Measurements from ENCODE around the gene PLEKHA4. TPM values are rescaled to one million over a fixed set of nuclear protein-coding genes. Genes with fewer than 3 reads are reported as not detected.

PLEKHA4 gene
- total RNA-seq, 1 experiment from 2014 or later: 4.2 TPM

DNA sequence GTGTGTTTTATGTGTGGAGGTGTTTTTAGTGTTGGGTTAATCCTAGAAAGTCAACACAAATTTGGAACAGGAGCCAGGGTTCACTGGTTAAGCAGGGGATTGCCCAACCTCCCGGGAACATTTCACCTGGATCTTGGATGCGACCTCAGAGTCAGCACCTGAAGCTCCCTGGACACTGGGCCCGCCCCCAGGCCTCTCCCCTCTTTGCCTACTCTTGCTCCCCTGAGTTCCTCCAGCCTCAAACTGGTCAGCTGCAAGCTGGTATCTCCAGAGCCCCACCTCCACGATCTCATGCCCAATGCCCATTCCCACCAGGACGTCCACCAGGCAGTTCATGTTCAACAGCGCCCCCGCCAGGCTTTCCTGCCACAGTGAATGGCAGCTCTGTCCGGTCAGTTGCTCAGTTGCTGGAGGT lies 41.8 kb downstream of the PLEKHA4 start:
- Histone ChIP-seq H3K27me3 (ENCODE audit: control insufficient read depth, insufficient read depth, low read length) (no peaks in the 10 kb centered on the region), H3K36me3 (ENCODE audit: control insufficient read depth, insufficient read depth, low read length) (no peaks in the 10 kb centered on the region), H3K9me3 (ENCODE audit: control insufficient read depth, insufficient read depth, low read depth, low read length) (no peaks in the 10 kb centered on the region), H3K27ac (ENCODE audit: low read length) (no peak overlapping the region), H3K4me3 (ENCODE audit: low read depth in 2 of 2, low read length in 2 of 2) (no peak overlapping the region), H3K4me1 (ENCODE audit: control insufficient read depth, insufficient read depth, low read length) (no peaks in the 10 kb centered on the region)
- in situ Hi-C loops (cut with HindIII; ENCODE audit: low pct_unique_long_range_greater_than_20kb, low sequenced_read_pairs) (no loop called here), intact Hi-C loops (cut with micrococcal nuclease; ENCODE audit: unreplicated experiment) (no loop called here)
- ATAC-seq (no peak), DNase-seq (ENCODE audit: low read depth, low spot score) (no peak)
- ChIA-PET CTCF (interaction anchor here (0.7 kb wide), 1 partner anchor 109 kb away, joined by 3 read pairs; no protein-coding TSS in a partner anchor), POLR2A (no interaction called here)
- BruUV-seq (replicated peaks): no TSS peak
- TF ChIP-seq, protein P1, sequence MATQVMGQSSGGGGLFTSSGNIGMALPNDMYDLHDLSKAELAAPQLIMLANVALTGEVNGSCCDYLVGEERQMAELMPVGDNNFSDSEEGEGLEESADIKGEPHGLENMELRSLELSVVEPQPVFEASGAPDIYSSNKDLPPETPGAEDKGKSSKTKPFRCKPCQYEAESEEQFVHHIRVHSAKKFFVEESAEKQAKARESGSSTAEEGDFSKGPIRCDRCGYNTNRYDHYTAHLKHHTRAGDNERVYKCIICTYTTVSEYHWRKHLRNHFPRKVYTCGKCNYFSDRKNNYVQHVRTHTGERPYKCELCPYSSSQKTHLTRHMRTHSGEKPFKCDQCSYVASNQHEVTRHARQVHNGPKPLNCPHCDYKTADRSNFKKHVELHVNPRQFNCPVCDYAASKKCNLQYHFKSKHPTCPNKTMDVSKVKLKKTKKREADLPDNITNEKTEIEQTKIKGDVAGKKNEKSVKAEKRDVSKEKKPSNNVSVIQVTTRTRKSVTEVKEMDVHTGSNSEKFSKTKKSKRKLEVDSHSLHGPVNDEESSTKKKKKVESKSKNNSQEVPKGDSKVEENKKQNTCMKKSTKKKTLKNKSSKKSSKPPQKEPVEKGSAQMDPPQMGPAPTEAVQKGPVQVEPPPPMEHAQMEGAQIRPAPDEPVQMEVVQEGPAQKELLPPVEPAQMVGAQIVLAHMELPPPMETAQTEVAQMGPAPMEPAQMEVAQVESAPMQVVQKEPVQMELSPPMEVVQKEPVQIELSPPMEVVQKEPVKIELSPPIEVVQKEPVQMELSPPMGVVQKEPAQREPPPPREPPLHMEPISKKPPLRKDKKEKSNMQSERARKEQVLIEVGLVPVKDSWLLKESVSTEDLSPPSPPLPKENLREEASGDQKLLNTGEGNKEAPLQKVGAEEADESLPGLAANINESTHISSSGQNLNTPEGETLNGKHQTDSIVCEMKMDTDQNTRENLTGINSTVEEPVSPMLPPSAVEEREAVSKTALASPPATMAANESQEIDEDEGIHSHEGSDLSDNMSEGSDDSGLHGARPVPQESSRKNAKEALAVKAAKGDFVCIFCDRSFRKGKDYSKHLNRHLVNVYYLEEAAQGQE (IDR thresholded peaks at IDR 0.05; ENCODE audit: insufficient read depth in 1 of 2, low read depth in 2 of 2, low read length in 1 of 2): no peak

DNA sequence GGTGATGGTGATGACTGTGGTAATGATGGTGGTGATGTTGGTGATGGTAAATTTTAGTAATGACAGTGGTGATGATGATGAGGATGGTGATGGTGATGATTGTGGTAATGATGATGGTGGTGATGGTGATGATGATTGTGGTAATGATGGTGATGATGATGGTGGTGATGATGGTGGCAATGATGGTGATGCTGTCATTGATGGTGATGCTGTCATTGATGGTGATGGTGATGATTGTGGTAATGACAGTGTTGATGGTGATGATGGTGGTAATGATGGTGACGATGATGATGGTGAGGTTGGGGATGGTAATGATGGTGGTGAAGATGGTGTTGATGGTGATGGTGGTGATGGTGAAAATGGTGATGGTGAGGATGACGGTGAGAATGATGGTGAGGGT lies 45.9 kb downstream of the PLEKHA4 start:
- intact Hi-C loops (cut with micrococcal nuclease; ENCODE audit: unreplicated experiment): no loop called here
- in situ Hi-C loops (cut with HindIII; ENCODE audit: low pct_unique_long_range_greater_than_20kb, low sequenced_read_pairs): no loop called here
- no peaks in the 10 kb centered on the region for H3K9me3 ChIP-seq (ENCODE audit: control insufficient read depth, insufficient read depth, low read depth, low read length)
- POLR2A ChIA-PET: no interaction called here
- TF ChIP-seq POLR2AphosphoS5 (IDR thresholded peaks at IDR 0.05; ENCODE audit: low read depth, low read length): no peak
- no peak for TF ChIP-seq SIN3A (IDR thresholded peaks at IDR 0.05; ENCODE audit: borderline replicate concordance, insufficient read depth, low read depth, low read length)
- TF ChIP-seq, protein P2, sequence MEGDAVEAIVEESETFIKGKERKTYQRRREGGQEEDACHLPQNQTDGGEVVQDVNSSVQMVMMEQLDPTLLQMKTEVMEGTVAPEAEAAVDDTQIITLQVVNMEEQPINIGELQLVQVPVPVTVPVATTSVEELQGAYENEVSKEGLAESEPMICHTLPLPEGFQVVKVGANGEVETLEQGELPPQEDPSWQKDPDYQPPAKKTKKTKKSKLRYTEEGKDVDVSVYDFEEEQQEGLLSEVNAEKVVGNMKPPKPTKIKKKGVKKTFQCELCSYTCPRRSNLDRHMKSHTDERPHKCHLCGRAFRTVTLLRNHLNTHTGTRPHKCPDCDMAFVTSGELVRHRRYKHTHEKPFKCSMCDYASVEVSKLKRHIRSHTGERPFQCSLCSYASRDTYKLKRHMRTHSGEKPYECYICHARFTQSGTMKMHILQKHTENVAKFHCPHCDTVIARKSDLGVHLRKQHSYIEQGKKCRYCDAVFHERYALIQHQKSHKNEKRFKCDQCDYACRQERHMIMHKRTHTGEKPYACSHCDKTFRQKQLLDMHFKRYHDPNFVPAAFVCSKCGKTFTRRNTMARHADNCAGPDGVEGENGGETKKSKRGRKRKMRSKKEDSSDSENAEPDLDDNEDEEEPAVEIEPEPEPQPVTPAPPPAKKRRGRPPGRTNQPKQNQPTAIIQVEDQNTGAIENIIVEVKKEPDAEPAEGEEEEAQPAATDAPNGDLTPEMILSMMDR (IDR thresholded peaks at IDR 0.05): no peak
- no peak for TF ChIP-seq TCF7L2 (IDR thresholded peaks at IDR 0.05; ENCODE audit: low read depth, low read length)
- TF ChIP-seq, protein P1 (IDR thresholded peaks at IDR 0.05; ENCODE audit: insufficient read depth in 1 of 2, low read depth in 2 of 2, low read length in 1 of 2): no peak
- DNase-seq (ENCODE audit: low read depth, low spot score): no peak
- H3K4me1 ChIP-seq (ENCODE audit: control insufficient read depth, insufficient read depth, low read length): no peaks in the 10 kb centered on the region
- no peak overlapping the region for H3K27ac ChIP-seq (ENCODE audit: low read length)
- H3K27me3 ChIP-seq (ENCODE audit: control insufficient read depth, insufficient read depth, low read length): no peaks in the 10 kb centered on the region
- no peak for ATAC-seq
- CTCF ChIA-PET: no interaction called here
- BruUV-seq (replicated peaks): no TSS peak
- H3K4me3 ChIP-seq (ENCODE audit: low read depth in 2 of 2, low read length in 2 of 2): no peak overlapping the region
- H3K36me3 ChIP-seq (ENCODE audit: control insufficient read depth, insufficient read depth, low read length): no peaks in the 10 kb centered on the region
